ENCODE data around the gene MOSPD3.
A peak's percentile ranks its signal among the peaks of the same experiment; 100 is the strongest.

- TF ChIP-seq CTCF (IDR thresholded peaks at IDR 0.05) (peak in 2 of 5 experiments; percentile 9 to 17), POLR2AphosphoS5 (IDR thresholded peaks at IDR 0.05) (no peak), POLR2A (IDR thresholded peaks at IDR 0.05) (no peak), EP300 (IDR thresholded peaks at IDR 0.05; ENCODE audit: low read depth) (no peak)
These were observed 16.9 kb downstream of the MOSPD3 start for GRCh38 chr7:100629117-100629716.
